Activated B cell treated with CpG ODN at 0.5 μM for 24 hours (primary cell): Measurements from ENCODE around the gene GCAT. TPM values are rescaled to one million over a fixed set of nuclear protein-coding genes. Genes with fewer than 3 reads are reported as not detected.

Experiments
- ATAC-seq: fragments of 200-7000 bp; cut with Tn5 transposase; one replicate; pipeline ENCODE4 v1.10.0; 2021; ENCODE audit warnings: low read depth, mild to moderate bottlenecking, moderate library complexity
- CTCF ChIA-PET: fragments of 350-600 bp; sonication (Branson Sonifier 250); formaldehyde crosslinking; loops from one replicate; lab custom pipeline; 2021; ENCODE audit warnings: antibody characterized with exemption; lab: Charles Lee
- POLR2A ChIA-PET: fragments of 350-600 bp; sonication (Branson Sonifier 250); formaldehyde crosslinking; loops from one replicate; lab custom pipeline; 2021; ENCODE audit warnings: antibody characterized with exemption; lab: Charles Lee
- DNase-seq: peaks from one replicate; pipeline ENCODE4 v3.0.0; 2022
- H3K27ac Mint-ChIP-seq: one replicate; pipeline ENCODE4 v1.8.0; 2020; ENCODE audit warnings: mixed read lengths
- H3K27me3 Mint-ChIP-seq: one replicate; pipeline ENCODE4 v1.8.0; 2021; ENCODE audit warnings: mixed read lengths
- H3K36me3 Mint-ChIP-seq: one replicate; pipeline ENCODE4 v1.8.0; 2021; ENCODE audit warnings: low read depth, mixed read lengths
- H3K4me1 Mint-ChIP-seq: one replicate; pipeline ENCODE4 v1.8.0; 2021; ENCODE audit warnings: mixed read lengths
- H3K4me3 Mint-ChIP-seq: one replicate; pipeline ENCODE4 v1.8.0; 2020; ENCODE audit warnings: mild to moderate bottlenecking, mixed read lengths
- H3K9me3 Mint-ChIP-seq: one replicate; pipeline ENCODE4 v1.8.0; 2020; ENCODE audit warnings: mixed read lengths
- CTCF ChIP-seq: fragments of 200-600 bp; IDR thresholded peaks from one replicate; pipeline ENCODE4 v1.8.0; 2022; ENCODE audit warnings: antibody characterized with exemption, mild to moderate bottlenecking
- intact Hi-C: fragments of 100-400 bp; cut with micrococcal nuclease; formaldehyde crosslinking; loops from one replicate; pipeline ENCODE4 v1.15.1; 2024
- total RNA-seq: library from RNA; stranded (reverse); gene quantifications from 2 replicates; pipeline ENCODE4 v1.2.3, GENCODE V29; 2022

Gene GCAT
- total RNA-seq, 1 donor from 2014 or later = 0.40 TPM

- Mint-ChIP-seq H3K27me3 (no peaks in the 10 kb centered on the region), H3K9me3 (no peaks in the 10 kb centered on the region), H3K27ac (no peak overlapping the region), H3K36me3 (peaks cover 47% of the 10 kb centered on the region), H3K4me3 (no peak overlapping the region), H3K4me1 (no peaks in the 10 kb centered on the region)
- no peak for TF ChIP-seq CTCF
- ChIA-PET POLR2A (no interaction called here), CTCF (no interaction called here)
- intact Hi-C loops = no loop called here
- ATAC-seq (no peak), DNase-seq (no peak)
These were observed 45.3 kb upstream of the GCAT start for GRCh38 chr22:37762389-37762836.

GRCh38 chr22:37763012-37763411 lies 44.7 kb upstream of the GCAT start:
- Mint-ChIP-seq H3K27ac (no peak overlapping the region), H3K27me3 (no peaks in the 10 kb centered on the region), H3K36me3 (peaks cover 45% of the 10 kb centered on the region), H3K4me3 (no peak overlapping the region), H3K4me1 (no peaks in the 10 kb centered on the region), H3K9me3 (no peaks in the 10 kb centered on the region)
- ChIA-PET CTCF (no interaction called here), POLR2A (no interaction called here)
- no peak for TF ChIP-seq CTCF
- intact Hi-C loops = no loop called here
- ATAC-seq (no peak), DNase-seq (no peak)

- DNase-seq (no peak), ATAC-seq (no peak)
- CTCF ChIA-PET = no interaction called here
- no peak for TF ChIP-seq CTCF
- Mint-ChIP-seq H3K36me3 (peaks cover 38% of the 10 kb centered on the region), H3K4me3 (no peak overlapping the region), H3K4me1 (no peaks in the 10 kb centered on the region), H3K9me3 (no peaks in the 10 kb centered on the region), H3K27me3 (no peaks in the 10 kb centered on the region), H3K27ac (no peak overlapping the region)
- intact Hi-C loops = no loop called here
- POLR2A ChIA-PET = no interaction called here
These were observed 44.1 kb upstream of the GCAT start for GRCh38 chr22:37763652-37764051.

GRCh38 chr22:37764622-37765021 lies 43.1 kb upstream of the GCAT start:
- Mint-ChIP-seq H3K4me3 (no peak overlapping the region), H3K36me3 (peaks cover 32% of the 10 kb centered on the region), H3K27me3 (no peaks in the 10 kb centered on the region), H3K4me1 (no peaks in the 10 kb centered on the region), H3K9me3 (no peaks in the 10 kb centered on the region), H3K27ac (no peak overlapping the region)
- ChIA-PET POLR2A (no interaction called here), CTCF (no interaction called here)
- intact Hi-C loops = no loop called here
- no peak for ATAC-seq
- no peak for DNase-seq
- no peak for TF ChIP-seq CTCF

- H3K36me3 Mint-ChIP-seq = peaks cover 28% of the 10 kb centered on the region
These were observed 42.2 kb upstream of the GCAT start for GRCh38 chr22:37765498-37765897.

More at GRCh38 chr22:37765498-37765897, 42.2 kb upstream of the GCAT start:
- Mint-ChIP-seq H3K4me3 (no peak overlapping the region), H3K4me1 (no peaks in the 10 kb centered on the region), H3K9me3 (no peaks in the 10 kb centered on the region), H3K27me3 (no peaks in the 10 kb centered on the region), H3K27ac (no peak overlapping the region)
- ChIA-PET CTCF (no interaction called here), POLR2A (no interaction called here)
- ATAC-seq = no peak
- no peak for TF ChIP-seq CTCF
- no peak for DNase-seq
- intact Hi-C loops = no loop called here
